Endodermal cell (in vitro differentiated cells): ENCODE results near the gene LIN7A. TPM values are rescaled to one million over a fixed set of nuclear protein-coding genes. Genes with fewer than 3 reads are reported as not detected.

Source experiments
- DNase-seq: peaks from one replicate; pipeline ENCODE4 v3.0.0-alpha.2; 2017
- H3K27ac ChIP-seq: 2 replicates; pipeline ENCODE4 v1.5.1; 2013; ENCODE audit warnings: mild to moderate bottlenecking, low read depth, low read length, moderate library complexity
- H3K27me3 ChIP-seq: 2 replicates; pipeline ENCODE4 v1.6.1; 2013; ENCODE audit warnings: mild to moderate bottlenecking, low read length, moderate library complexity; ENCODE audit not compliant: insufficient read depth, control insufficient read depth, poor library complexity, severe bottlenecking
- H3K36me3 ChIP-seq: 2 replicates; pipeline ENCODE4 v1.7.0; 2013; ENCODE audit warnings: mild to moderate bottlenecking, low read length, moderate library complexity; ENCODE audit not compliant: control insufficient read depth, insufficient read depth
- H3K4me1 ChIP-seq: one replicate; pipeline ENCODE4 v1.7.0; 2013; ENCODE audit warnings: low read length; ENCODE audit not compliant: control insufficient read depth, insufficient read depth
- H3K4me3 ChIP-seq: 2 replicates; pipeline ENCODE4 v1.5.1; 2013; ENCODE audit warnings: mild to moderate bottlenecking, low read length, moderate library complexity
- H3K9ac ChIP-seq: 2 replicates; pipeline ENCODE4 v1.6.1; 2013; ENCODE audit warnings: mild to moderate bottlenecking, low read length, moderate library complexity; ENCODE audit not compliant: poor library complexity, severe bottlenecking; ENCODE audit errors: extremely low read depth
- H3K9me3 ChIP-seq: 2 replicates; pipeline ENCODE4 v1.6.1; 2013; ENCODE audit warnings: mild to moderate bottlenecking, low read length, moderate library complexity; ENCODE audit not compliant: control insufficient read depth
- H3K27ac Mint-ChIP-seq: 2 replicates; pipeline ENCODE4 v1.8.0; 2020; ENCODE audit warnings: mixed read lengths
- H3K27me3 Mint-ChIP-seq: 2 replicates; pipeline ENCODE4 v1.8.0; 2021; ENCODE audit warnings: mild to moderate bottlenecking, mixed read lengths; ENCODE audit not compliant: insufficient read depth
- H3K36me3 Mint-ChIP-seq: 2 replicates; pipeline ENCODE4 v1.8.0; 2020; ENCODE audit warnings: low read depth, mixed read lengths
- H3K4me1 Mint-ChIP-seq: 2 replicates; pipeline ENCODE4 v1.8.0; 2020; ENCODE audit warnings: mixed read lengths
- H3K4me3 Mint-ChIP-seq: 2 replicates; pipeline ENCODE4 v1.8.0; 2020; ENCODE audit warnings: mild to moderate bottlenecking, moderate library complexity, mixed read lengths
- H3K9me3 Mint-ChIP-seq: 2 replicates; pipeline ENCODE4 v1.8.0; 2020; ENCODE audit warnings: mild to moderate bottlenecking, mixed read lengths
- CTCF ChIP-seq: fragments of 200-600 bp; sonication (generic); conservative IDR thresholded peaks from 2 replicates; pipeline ENCODE4 v1.5.0; 2021; ENCODE audit warnings: antibody characterized with exemption, mild to moderate bottlenecking
- WGBS, 2 experiments: methylation state at CpG; one replicate each; pipeline versions ENCODE4 v1.1.5 to v1.1.7; 2013; ENCODE audit warnings: missing lambda C conversion rate in 2 of 2, mixed read lengths in 1 of 2; ENCODE audit not compliant: insufficient coverage in 1 of 2, insufficient read length in 1 of 2; 5-methylcytosine and 5-hydroxymethylcytosine counted together
- total RNA-seq, 2 donors: library from RNA; stranded (reverse); fragmentation: NEBNext Ultra II Directional in 1 of 2; extraction: Animal tissue kit (Norgen Biotek cat#: 25700) in 1 of 2; gene quantifications; 2 replicates in 1 of 2; 3 replicates in 1 of 2; pipeline ENCODE4 v1.2.1, GENCODE V29; 2021

The LIN7A gene
- total RNA-seq, 2 donors from 2014 or later = 19.3 to 27.2 TPM

GRCh38 chr12:80935111-80935510, 2.6 kb downstream of the LIN7A start:
- Mint-ChIP-seq H3K36me3 (no peaks in the 10 kb centered on the region), H3K27me3 (peaks cover 14% of the 10 kb centered on the region), H3K4me1 (peaks cover 25% of the 10 kb centered on the region), H3K27ac (no peak overlapping the region), H3K9me3 (no peaks in the 10 kb centered on the region), H3K4me3 (no peak overlapping the region)
- H3K4me3 ChIP-seq = peak overlapping the region; percentile 92
- 79 to 89% methylated on average over 2 of the region's 2 CpGs for WGBS, 2 experiments
- H3K4me1 ChIP-seq = no peaks in the 10 kb centered on the region
- H3K27ac ChIP-seq = no peak overlapping the region
- peaks cover 9% of the 10 kb centered on the region for H3K27me3 ChIP-seq
- H3K9me3 ChIP-seq = no peaks in the 10 kb centered on the region
- no peaks in the 10 kb centered on the region for H3K36me3 ChIP-seq
- H3K9ac ChIP-seq = no peak overlapping the region
- DNase-seq = no peak
- TF ChIP-seq CTCF = no peak

DNA sequence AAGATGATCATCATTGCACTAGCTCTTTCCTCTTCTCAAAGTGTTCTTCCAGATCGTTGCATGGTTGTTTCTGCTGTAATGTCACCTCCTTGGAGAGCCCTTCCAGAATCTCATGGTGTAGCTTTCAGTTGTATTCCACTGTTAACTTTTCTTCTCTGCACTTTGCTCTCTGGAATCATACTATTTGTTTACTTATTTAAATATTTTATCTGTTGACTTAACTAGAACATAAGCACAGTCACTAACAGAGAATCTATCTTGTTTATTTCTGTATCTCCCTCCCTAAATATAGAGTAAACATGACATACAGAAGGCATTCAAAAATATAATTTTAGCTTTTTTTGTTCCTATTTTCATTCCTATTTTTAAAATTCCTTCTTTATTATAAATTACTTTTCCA, 11.8 kb downstream of the LIN7A start:
- Histone ChIP-seq H3K9me3 (peaks cover 4% of the 10 kb centered on the region), H3K36me3 (no peaks in the 10 kb centered on the region), H3K4me3 (no peak overlapping the region), H3K27ac (no peak overlapping the region), H3K9ac (no peak overlapping the region), H3K27me3 (no peaks in the 10 kb centered on the region), H3K4me1 (no peaks in the 10 kb centered on the region)
- Mint-ChIP-seq H3K36me3 (peaks cover 6% of the 10 kb centered on the region), H3K9me3 (peaks cover 7% of the 10 kb centered on the region), H3K4me1 (peaks cover 9% of the 10 kb centered on the region), H3K4me3 (no peak overlapping the region), H3K27me3 (no peaks in the 10 kb centered on the region), H3K27ac (no peak overlapping the region)
- DNase-seq = no peak
- no peak for TF ChIP-seq CTCF
- 89 to 100% methylated on average over 1 of the region's 1 CpG for WGBS, 2 experiments

- H3K9me3 ChIP-seq = peaks cover 4% of the 10 kb centered on the region
- H3K9me3 Mint-ChIP-seq = peaks cover 7% of the 10 kb centered on the region
- H3K4me3 Mint-ChIP-seq = no peak overlapping the region
- whole genome bisulfite sequencing, 2 experiments = 88 to 100% methylated on average over 1 to 2 of the region's 2 CpGs
- no peak for TF ChIP-seq CTCF
- no peaks in the 10 kb centered on the region for H3K27me3 ChIP-seq
- no peak overlapping the region for H3K27ac Mint-ChIP-seq
- no peak overlapping the region for H3K9ac ChIP-seq
- no peak overlapping the region for H3K4me3 ChIP-seq
- H3K27me3 Mint-ChIP-seq = no peaks in the 10 kb centered on the region
- no peaks in the 10 kb centered on the region for H3K4me1 ChIP-seq
- peaks cover 4% of the 10 kb centered on the region for H3K4me1 Mint-ChIP-seq
- H3K36me3 Mint-ChIP-seq = peaks cover 6% of the 10 kb centered on the region
- no peaks in the 10 kb centered on the region for H3K36me3 ChIP-seq
- DNase-seq = no peak
- no peak overlapping the region for H3K27ac ChIP-seq
Measured at GRCh38 chr12:80925237-80925636, 12.5 kb downstream of the LIN7A start.
